KOPT-K1 (cell line): ENCODE results near the gene APBB1IP.
A peak's percentile ranks its signal among the peaks of the same experiment; 100 is the strongest.
"Not testable (repeated sequence)": the region's sequence is repeated elsewhere in the genome, so short reads cannot be mapped to it uniquely, and the experiment has no call there.

ENCODE experiments used
- H3K27ac ChIP-seq: fragments of 200-600 bp; sonication (generic); 2 replicates; pipeline ENCODE4 v1.5.1; 2016; ENCODE audit warnings: antibody characterized with exemption, mild to moderate bottlenecking, low read depth, low read length; ENCODE audit not compliant: poor library complexity, severe bottlenecking
- H3K36me3 ChIP-seq: fragments of 200-600 bp; sonication (generic); 2 replicates; pipeline ENCODE4 v1.5.1; 2017; ENCODE audit warnings: antibody characterized with exemption, mild to moderate bottlenecking, low read length, moderate library complexity; ENCODE audit not compliant: insufficient read depth
- H3K9me3 ChIP-seq: fragments of 200-600 bp; sonication (generic); 2 replicates; pipeline ENCODE4 v1.5.1; 2017; ENCODE audit warnings: antibody characterized with exemption, low read length, mild to moderate bottlenecking; ENCODE audit not compliant: insufficient read depth, poor library complexity, severe bottlenecking

APBB1IP gene

DNA sequence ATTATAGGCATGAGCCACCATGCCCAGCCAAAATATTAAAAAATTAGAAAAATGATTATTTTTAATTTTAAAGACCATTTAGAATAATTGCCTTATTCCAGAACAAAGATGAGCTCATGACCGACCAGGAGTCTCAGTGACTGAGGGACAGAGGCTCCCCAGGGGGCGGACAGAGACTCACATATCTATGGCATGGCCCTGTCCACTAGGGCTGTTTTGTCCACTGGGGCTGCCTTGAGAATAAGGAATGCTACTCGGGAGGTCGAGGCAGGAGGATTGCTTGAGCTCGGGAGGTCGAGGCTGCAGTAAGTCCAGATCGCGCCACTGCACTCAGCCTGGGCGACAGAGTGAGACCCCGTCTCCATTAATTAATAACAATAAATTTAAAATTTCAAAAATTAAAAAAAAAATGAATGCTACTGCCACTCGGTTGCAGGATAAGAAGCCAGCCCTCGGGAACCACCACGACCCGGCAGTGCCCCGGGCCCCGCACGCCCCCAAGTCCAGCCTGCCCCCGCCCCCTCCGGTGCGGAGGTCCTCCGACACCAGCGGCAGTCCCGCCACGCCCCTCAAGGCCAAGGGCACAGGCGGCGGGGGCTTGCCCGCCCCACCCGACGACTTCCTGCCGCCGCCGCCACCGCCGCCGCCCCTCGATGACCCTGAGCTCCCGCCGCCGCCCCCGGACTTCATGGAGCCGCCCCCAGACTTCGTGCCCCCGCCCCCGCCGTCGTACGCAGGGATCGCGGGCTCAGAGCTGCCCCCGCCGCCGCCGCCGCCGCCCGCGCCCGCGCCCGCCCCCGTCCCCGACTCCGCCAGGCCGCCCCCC, 128.6 kb downstream of the APBB1IP start:
- Histone ChIP-seq H3K27ac (no peak overlapping the region), H3K36me3 (peaks cover 76% of the 10 kb centered on the region)

DNA sequence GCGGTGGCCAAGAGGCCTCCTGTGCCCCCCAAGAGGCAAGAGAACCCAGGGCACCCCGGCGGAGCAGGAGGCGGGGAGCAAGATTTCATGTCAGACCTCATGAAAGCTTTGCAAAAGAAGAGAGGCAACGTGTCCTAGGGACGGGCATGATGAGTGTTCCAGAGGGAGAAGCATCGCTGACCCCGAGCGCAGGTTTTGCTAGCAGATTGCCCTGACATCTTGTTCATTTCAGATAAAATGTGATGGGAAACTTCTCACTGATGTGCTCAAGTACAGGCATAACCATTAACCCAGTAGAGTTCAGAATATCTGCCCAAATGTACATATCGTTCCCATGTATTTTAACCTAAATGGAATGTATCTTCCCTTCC, 129.2 kb downstream of the APBB1IP start:
- Histone ChIP-seq H3K27ac (no peak overlapping the region), H3K36me3 (peaks cover 75% of the 10 kb centered on the region), H3K9me3 (peaks cover 14% of the 10 kb centered on the region)

More for the DNA sequence above, 128.6 kb downstream of the APBB1IP start:
- peaks cover 13% of the 10 kb centered on the region for H3K9me3 ChIP-seq

DNA sequence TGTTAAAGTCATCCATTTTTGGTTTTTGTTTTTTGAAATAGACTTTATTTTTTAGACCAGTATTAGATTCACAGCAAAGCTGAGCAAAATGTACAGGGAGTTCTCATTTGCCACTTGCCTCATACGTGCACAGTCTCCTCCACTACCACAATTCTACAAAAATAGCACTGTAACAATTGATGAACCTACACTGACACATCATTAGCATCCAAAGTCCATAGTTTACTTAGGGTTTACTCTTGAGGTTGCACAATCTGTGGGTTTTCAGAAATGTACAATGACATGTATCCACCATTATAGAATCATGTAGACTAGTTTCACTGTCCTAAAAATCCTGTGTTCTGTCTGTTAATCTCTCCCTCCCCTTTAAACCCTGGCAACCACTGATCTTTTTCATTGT, 133.5 kb downstream of the APBB1IP start:
- no peak overlapping the region for H3K27ac ChIP-seq
- H3K9me3 ChIP-seq, result peaks cover 23% of the 10 kb centered on the region
- H3K36me3 ChIP-seq, result peaks cover 32% of the 10 kb centered on the region

DNA sequence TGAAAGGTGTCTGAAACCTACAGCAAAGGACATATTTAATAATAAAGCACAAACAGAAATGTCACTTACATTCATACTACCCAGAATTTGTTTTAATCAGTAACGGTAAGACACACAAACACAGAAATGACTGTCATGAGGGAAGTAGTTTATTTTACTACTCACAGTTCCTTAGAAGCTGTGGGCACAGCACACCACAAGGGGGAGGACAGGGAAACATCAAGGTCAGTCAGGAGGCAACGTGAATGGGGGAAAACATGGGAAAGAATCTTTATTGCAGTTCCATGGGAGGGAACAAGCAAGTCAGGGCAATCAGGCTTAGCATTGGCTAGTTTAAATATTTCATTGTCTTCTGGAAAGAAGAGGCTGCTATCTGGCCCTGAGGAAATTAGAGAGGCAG, 135.5 kb downstream of the APBB1IP start:
- Histone ChIP-seq H3K9me3 (peaks cover 23% of the 10 kb centered on the region), H3K36me3 (peaks cover 18% of the 10 kb centered on the region), H3K27ac (no peak overlapping the region)

DNA sequence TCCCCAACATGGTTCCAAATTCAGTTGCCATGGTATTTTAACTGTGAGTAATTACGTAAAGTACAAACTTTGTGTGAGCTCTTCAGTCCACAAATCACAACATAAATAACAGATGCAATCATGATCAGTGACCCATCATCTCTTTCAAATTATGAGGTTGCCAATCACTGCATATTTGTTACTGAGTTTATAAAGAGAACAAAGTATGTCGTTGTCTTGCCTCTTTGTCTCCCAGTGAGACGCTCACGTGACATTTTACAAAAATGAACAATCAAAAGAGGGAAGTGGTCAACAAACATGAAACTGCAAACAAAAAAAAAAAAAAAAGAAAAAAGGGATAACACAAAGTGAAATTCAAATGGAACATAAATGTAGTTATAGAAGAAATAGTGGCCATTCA, 136.6 kb downstream of the APBB1IP start:
- Histone ChIP-seq H3K27ac (no peak overlapping the region), H3K9me3 (peaks cover 23% of the 10 kb centered on the region), H3K36me3 (peaks cover 18% of the 10 kb centered on the region)

DNA sequence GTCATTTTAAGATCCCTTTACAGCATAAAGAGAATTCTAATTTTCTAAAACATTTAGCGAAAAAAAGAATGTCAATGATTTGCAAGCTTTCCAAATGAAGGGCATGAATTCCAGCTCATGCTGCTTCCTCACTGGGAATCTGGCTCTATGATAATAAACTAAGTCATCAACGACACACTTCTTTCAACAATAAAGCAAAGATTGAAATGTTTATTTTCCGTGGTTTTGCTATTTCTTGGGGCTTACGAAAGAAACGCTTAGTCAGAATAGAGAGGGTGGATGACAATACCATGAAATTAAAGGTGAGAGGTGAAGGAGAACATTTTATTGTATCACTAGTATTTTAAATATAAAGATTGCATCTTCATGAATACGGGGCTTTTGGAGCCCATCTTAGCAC, 140.2 kb downstream of the APBB1IP start:
- H3K9me3 ChIP-seq, H3K36me3 ChIP-seq, H3K27ac ChIP-seq: not testable (repeated sequence)

DNA sequence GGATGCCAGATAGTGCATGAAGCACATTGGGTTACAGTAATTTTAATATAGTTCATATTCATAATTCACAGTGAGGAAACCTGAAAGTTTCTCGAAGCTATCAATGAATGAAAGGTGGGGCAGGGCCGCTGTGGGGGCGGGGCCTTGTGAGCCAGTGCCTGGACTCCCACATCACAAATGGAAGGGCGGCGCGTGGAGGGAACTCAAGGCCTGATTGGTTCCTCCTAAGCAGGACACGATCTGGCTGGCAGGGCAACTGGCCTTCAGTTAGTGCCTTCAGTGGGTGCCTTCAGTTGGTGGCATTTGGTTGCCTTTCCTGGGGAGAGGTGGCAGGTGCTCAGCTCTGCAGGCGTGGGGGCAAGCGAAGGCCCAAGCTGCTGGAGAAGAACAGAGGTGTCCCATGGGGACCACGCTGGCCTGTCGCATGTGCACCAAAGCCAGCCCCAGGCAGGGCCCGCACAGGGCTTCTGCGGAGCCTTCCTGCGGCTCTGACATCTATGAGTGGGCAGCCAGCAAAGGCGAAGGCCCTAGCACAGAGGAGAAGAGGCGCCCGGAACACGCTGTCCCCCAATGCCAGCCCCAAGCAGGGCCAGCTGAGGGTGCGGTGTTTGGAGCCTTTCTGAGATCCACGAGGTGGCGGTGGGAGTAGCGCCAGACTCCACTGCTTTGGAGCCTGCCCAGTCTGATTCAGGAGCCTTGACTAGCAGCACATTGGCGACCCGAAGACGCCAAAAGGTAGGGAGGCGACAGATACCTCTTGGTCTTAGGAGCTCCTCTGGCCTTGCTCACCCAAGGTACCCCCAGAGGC, 141.3 kb downstream of the APBB1IP start:
- no peaks in the 10 kb centered on the region for H3K36me3 ChIP-seq
- H3K27ac ChIP-seq, result no peak overlapping the region
- H3K9me3 ChIP-seq, result peaks cover 8% of the 10 kb centered on the region

DNA sequence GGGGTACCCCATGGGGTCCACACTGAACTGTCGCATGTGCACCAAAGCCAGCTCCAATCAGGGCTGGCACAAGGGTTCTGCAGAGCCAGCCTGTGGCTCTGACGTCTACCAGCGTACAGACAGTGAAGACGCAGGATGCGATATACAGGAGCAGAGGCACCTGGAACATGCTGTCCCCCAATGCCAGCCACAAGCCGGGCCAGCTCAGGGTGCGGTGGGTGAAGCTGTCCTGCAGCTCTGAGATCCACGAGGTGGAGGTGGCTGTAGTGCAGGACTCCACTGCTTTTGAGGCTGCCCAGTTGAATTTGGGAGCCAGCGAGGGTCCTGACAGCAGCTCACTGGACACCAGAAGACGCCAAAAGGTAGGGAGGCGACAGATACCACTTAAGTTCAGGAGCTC, 148.1 kb downstream of the APBB1IP start:
- no peaks in the 10 kb centered on the region for H3K9me3 ChIP-seq
- H3K36me3 ChIP-seq, result no peaks in the 10 kb centered on the region
- H3K27ac ChIP-seq, result no peak overlapping the region

DNA sequence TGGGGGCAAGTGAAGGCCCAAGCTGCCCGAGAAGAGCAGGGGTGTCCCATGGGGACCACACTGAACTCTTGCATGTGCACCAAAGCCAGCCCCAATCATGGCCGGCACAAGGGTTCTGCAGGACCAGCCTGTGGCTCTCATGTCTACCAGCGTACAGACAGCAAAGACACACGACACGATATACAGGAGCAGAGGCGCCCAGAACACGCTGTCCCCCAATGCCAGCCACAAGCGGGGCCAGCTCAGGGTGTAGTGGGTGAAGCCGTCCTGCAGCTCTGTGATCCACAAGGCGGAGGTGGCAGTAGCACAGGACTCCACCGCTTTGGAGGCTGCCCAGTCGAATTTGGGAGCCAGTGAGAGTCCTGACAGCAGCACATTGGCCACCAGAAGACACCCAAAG, 150.5 kb downstream of the APBB1IP start:
- no peak overlapping the region for H3K27ac ChIP-seq
- no peaks in the 10 kb centered on the region for H3K36me3 ChIP-seq
- H3K9me3 ChIP-seq, result no peaks in the 10 kb centered on the region

DNA sequence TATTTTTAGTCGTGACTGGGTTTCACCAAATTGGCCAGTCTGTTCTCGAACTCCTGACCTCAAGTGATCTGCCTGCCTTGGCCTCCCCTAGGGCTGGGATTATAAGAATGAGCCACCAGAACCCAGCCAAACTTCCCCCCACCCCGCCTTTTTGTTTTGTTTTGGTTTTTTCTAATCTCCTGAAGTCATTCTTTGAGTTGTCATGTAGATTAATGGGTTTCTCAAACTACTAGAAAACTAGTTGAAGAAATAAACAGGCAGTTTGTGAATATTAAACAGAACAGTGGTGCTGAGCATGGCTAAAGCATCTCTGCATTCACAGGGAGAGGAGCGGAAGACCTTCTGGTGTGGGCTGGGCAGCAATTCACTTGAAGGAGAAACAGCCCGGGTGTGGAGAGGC, 151.7 kb downstream of the APBB1IP start:
- H3K27ac ChIP-seq, H3K9me3 ChIP-seq, H3K36me3 ChIP-seq: not testable (repeated sequence)

DNA sequence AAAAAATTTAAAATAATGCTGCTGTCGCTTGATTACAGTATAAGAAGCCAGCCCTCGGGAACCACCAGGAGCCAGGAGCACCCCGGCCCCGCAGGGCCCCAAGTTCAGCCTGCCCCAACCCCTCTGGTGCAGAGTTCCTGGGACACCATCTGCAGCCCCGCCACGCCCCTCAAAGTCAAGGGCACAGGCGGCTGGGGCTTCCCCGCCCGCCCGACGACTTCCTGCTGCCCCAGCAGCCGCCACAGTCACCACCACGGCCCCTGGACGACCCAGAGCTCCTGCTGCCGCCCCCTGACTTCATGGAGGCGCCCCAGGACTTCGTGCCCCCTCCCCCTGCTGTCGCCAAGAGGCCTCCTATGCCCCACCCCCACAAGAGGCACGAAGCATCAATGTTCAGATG, 155.8 kb downstream of the APBB1IP start:
- H3K27ac ChIP-seq, result no peak overlapping the region
- no peaks in the 10 kb centered on the region for H3K9me3 ChIP-seq
- no peaks in the 10 kb centered on the region for H3K36me3 ChIP-seq

DNA sequence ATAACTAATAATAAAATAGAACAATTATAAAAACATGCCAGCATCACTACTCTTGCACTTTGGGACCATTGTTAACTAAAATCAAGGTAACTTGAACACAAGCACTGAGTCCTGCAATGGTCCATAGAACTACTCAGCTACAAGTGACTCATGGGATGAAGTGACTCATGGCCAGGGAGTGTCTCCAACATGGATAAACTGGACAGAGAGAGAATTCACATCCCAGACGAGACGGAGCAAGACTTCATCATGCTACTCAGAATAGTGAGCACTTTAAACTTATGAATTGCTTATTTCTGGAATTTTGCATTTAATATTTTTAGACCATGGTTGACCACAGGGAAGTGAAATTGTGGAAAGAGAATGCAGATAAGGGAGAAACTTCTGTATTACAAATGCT, 165.1 kb downstream of the APBB1IP start:
- H3K27ac ChIP-seq, H3K9me3 ChIP-seq, H3K36me3 ChIP-seq: not testable (repeated sequence)

DNA sequence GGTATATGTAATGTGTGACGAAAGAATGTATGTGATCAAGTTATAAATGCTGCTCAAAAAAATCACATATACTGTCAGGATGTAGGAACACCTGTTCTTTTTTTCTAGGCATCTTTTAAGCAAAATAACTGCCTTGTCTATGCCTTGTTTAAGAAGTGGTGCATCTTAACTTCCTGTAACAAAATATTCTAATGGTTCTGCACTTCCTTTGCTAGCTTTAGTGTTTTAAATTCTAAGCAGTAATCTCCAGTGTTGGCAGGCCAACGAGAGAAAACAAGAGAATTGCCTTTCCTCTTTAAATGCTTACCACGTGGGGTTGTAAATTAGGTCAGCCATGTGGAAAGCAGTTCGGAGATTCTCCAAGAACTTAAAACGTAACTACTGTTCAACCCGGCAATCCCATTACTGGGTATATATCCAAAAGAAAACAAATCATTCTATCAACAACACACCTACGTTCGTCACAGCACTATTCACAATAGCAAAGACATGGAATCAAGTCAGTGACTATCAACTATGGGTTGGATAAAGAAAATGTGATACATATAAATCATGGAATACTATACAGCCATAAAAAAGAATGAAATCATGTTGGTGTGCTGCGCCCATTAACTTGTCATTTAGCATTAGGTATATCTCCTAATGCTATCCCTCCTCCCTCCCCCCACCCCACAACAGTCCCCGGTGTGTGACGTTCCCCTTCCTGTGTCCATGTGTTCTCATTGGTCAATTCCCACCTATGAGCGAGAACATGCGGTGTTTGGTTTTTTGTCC, 166.4 kb downstream of the APBB1IP start:
- not testable (repeated sequence) for H3K9me3 ChIP-seq, H3K36me3 ChIP-seq
- H3K27ac ChIP-seq, result peak overlapping the region; percentile 54

DNA sequence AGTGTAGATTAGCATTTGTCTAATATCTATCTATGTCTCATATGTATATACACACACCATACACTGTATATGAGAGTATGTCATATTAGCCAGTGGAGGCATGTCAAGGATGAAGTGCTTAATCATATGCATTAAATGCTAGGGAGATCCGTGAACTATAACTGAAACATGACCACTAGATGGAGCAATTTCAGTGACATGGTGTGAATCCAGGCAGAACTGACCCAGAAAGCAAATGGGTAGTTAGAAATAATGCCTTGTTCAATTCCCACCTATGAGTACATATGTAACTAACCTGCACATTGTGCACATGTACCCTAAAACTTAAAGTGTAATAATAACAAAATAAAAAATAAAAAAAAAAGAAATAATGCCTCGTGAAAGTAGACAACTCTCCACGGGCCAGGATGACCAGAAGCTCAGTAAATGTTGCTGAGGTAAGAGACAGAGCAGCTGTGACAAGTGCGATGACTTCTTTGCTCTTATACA, 168.3 kb downstream of the APBB1IP start:
- not testable (repeated sequence) for H3K36me3 ChIP-seq, H3K27ac ChIP-seq, H3K9me3 ChIP-seq
